Measurements from ENCODE around the gene ING2.

Gene ING2

DNA sequence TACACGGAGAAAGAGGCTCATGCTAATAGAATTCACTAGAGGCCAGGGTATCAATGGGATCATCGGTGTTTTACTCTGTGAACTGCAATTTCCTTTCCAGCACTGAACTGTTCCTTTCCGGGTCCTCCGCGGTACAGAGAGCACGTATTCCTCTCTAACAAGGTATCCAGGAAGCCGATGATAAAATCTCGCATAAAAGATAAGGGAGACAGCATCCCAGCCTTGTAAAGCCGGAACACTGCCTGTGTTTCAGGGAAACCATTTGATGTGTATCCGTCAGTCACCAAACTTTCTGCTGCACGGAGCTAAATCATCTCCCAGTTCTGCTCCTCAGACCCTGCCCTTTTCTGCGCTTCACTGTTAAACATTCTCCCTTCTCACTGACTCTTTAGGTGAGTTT lies 54.0 kb downstream of the ING2 start:
- no peak overlapping the region for H3K4me3 ChIP-seq (ENCODE audit: low read length)
- H2AFZ ChIP-seq (ENCODE audit: low read depth, low read length): no peak overlapping the region
- H3K36me3 ChIP-seq (replicated peaks; ENCODE audit: low read depth, low read length): no peaks in the 10 kb centered on the region
- H3K27ac ChIP-seq (ENCODE audit: low read length): no peak overlapping the region
- no peaks in the 10 kb centered on the region for H3K79me2 ChIP-seq (ENCODE audit: low read length)
- no peak overlapping the region for H3K4me2 ChIP-seq (ENCODE audit: low read length)
- no peak overlapping the region for H3K9ac ChIP-seq (ENCODE audit: low read length)
- no peaks in the 10 kb centered on the region for H4K20me1 ChIP-seq (ENCODE audit: insufficient read depth, low read length)
- TF ChIP-seq, protein P1, sequence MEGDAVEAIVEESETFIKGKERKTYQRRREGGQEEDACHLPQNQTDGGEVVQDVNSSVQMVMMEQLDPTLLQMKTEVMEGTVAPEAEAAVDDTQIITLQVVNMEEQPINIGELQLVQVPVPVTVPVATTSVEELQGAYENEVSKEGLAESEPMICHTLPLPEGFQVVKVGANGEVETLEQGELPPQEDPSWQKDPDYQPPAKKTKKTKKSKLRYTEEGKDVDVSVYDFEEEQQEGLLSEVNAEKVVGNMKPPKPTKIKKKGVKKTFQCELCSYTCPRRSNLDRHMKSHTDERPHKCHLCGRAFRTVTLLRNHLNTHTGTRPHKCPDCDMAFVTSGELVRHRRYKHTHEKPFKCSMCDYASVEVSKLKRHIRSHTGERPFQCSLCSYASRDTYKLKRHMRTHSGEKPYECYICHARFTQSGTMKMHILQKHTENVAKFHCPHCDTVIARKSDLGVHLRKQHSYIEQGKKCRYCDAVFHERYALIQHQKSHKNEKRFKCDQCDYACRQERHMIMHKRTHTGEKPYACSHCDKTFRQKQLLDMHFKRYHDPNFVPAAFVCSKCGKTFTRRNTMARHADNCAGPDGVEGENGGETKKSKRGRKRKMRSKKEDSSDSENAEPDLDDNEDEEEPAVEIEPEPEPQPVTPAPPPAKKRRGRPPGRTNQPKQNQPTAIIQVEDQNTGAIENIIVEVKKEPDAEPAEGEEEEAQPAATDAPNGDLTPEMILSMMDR (IDR thresholded peaks at IDR 0.05; ENCODE audit: low read depth, low read length): no peak
- no peak for TF ChIP-seq EZH2phosphoT487 (IDR thresholded peaks at IDR 0.05; ENCODE audit: low read depth)
- H3K9me3 ChIP-seq (ENCODE audit: insufficient read depth, low read length): no peaks in the 10 kb centered on the region
- H3K4me1 ChIP-seq (ENCODE audit: low read length): no peaks in the 10 kb centered on the region
- H3K27me3 ChIP-seq (ENCODE audit: low read depth, low read length): no peaks in the 10 kb centered on the region; the same call in 1 of the 2 replicates

DNA sequence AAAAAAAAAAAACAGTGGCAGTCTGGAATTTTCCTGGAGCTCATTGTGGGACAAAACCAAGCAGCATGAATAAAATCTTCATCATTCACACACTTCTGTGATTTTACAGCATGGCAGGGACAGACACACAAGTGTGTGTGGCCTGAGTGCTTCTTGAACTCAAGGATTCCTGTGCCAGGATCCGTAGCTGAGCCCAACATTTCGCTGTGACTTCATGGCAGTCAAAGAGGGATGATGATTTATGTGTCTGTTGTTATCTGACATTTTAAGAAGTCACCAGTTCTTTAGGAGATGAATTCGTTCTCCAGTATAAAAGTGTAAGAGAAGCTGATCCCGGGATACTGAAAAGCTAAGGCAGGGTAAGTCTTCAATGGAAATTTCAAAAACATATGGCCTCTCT lies 57.0 kb downstream of the ING2 start:
- Histone ChIP-seq H3K4me3 (ENCODE audit: low read length) (no peak overlapping the region), H3K4me1 (ENCODE audit: low read length) (no peaks in the 10 kb centered on the region), H3K36me3 (replicated peaks; ENCODE audit: low read depth, low read length) (no peaks in the 10 kb centered on the region), H3K9ac (ENCODE audit: low read length) (no peak overlapping the region), H3K9me3 (ENCODE audit: insufficient read depth, low read length) (no peaks in the 10 kb centered on the region), H3K4me2 (ENCODE audit: low read length) (no peak overlapping the region), H4K20me1 (ENCODE audit: insufficient read depth, low read length) (no peaks in the 10 kb centered on the region), H3K27ac (ENCODE audit: low read length) (no peak overlapping the region), H3K79me2 (ENCODE audit: low read length) (no peaks in the 10 kb centered on the region), H3K27me3 (ENCODE audit: low read depth, low read length) (no peaks in the 10 kb centered on the region; the same call in 1 of the 2 replicates), H2AFZ (ENCODE audit: low read depth, low read length) (no peak overlapping the region)
- TF ChIP-seq, protein P1 (IDR thresholded peaks at IDR 0.05; ENCODE audit: low read depth, low read length): no peak
- no peak for TF ChIP-seq EZH2phosphoT487 (IDR thresholded peaks at IDR 0.05; ENCODE audit: low read depth)

All from OCI-LY3 (cell line).